ENCODE data around the gene PURA.

PURA gene

DNA sequence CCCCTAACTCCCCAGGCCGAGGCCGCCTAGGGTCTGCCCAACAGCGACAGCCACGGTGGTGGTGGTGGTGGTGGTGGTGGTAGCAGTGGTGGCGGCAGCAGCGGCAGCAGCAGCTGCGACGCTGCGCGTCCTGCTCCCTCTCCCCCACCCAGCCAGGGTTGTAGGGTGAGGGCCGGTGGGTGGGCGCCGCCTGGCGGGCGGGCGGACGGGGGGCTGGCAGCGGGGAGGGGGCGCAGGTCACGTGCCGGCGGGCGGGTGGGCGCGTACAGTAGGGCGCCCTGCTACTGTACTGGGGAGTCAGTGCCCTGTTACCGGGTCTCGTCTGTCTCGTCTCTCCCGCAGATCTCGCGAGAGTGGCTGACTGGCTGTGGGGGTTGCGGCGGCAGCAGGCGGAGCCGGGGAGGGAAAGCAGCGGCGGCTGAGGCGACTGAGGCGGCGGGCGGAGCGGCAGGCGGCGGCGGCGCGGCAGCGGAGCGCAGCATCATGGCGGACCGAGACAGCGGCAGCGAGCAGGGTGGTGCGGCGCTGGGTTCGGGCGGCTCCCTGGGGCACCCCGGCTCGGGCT lies at the start of gene PURA:
PURA (plus strand) TSS at position 411 of the 565 bp plus-strand sequence; CDS start at position 484, 73 bp downstream.
- peak; percentile 96 for DNase-seq

DNA sequence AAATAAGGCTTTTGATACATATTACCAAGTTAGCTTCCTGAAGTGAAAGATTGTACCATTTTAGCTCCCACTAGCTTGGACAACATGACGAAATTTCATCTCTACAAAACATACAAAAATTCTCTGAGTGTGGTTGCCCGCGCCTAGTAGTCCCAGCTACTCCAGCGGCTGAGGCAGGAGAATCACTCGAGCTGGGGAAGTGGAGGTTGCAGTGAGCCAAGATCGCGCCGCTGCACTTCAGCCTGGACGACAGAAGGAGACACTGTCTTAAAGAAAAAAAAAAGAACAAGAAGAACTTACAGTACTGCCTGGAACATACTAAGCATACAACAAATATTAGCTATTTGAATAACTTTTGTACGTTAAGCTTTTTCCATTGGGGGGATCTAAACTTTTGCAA lies 41.1 kb upstream of the PURA start:
- DNase-seq: no peak

- peak; percentile 53 for DNase-seq
Observed at GRCh38 chr5:140073296-140073695, 40.6 kb upstream of the PURA start.

GRCh38 chr5:140075371-140075770 lies 38.5 kb upstream of the PURA start:
- no peak for DNase-seq

GRCh38 chr5:140076142-140076541 lies 37.8 kb upstream of the PURA start:
- DNase-seq: no peak

DNA sequence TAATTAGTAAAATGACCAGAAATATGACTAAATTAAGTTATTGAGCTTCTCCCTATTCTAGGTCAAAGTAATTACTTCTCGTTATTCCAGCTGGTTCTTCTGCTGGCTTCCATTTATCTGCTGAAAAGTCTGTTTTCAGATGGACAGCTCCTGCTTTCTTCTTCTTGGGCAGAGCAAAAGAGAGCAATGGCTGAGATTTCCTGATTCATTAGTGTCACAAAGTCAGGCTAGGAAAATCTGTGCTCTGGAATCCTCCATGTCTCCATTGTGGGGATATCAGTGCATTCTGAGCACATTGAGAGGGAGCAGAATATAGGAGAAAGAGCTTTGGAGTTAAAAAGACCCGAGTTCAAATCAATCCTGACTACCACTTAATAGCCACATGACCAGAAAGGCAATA lies 37.1 kb upstream of the PURA start:
- DNase-seq: no peak

DNA sequence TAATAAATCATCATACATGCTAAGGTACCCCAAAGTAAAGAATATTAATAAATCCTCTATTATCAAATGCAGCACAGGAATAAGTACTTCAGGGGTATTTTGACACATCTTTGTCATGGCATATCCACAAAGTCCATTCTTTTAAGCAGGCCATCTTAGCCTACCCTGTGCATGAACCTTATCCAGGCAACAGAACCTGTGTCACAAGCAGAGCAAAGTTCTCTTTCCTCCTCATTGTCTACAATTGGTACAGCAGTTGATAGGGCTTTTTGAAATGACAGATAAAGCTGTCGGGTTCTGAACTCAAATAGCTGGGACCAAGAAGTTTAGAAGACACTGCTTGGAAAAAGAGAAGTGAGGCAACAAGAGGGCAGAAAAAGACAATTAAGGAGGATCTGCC lies 30.8 kb upstream of the PURA start:
- no peak for DNase-seq

GRCh38 chr5:140083650-140084049 lies 30.3 kb upstream of the PURA start:
- DNase-seq: no peak

DNA sequence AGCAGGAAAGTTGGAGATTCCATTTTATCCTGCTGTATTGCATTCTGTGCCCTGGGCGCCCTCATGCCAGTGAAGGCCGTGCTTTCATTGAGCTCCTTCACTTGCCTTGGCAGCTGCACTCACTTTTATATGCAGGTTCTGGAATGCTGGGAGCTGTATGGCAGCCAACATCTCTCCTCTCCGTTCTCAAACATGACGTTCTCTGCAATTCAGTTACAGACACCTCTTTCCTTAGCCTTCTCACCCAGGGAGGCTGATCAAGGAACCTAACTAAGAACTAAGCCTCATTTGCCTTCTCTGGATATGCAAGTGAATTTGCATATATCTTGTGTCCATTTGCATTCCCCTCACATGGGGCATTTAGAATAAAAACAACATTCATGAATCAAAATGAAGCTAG lies 29.4 kb upstream of the PURA start:
- DNase-seq: no peak

GRCh38 chr5:140090251-140090650 lies 23.7 kb upstream of the PURA start:
- DNase-seq: no peak

DNA sequence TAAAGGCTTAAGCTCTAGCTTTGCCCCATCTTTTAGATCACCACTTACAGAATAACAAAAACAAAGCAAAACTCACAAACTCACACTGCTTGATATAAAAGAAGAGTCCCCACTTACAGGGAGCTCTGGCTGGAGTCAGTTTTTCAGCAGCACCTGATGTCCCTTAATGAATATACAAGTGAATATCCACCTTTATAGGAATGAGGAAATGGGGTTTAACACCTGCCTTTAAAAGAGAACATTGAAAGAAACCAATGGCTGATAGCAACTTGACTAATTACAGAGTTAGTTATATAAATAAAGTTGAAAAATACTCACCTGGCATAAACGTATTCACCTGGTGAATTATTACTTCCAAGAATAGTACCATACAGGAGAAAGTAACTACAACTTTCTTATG lies 20.7 kb upstream of the PURA start:
- no peak for DNase-seq

GRCh38 chr5:140093866-140094265 lies 20.0 kb upstream of the PURA start:
- DNase-seq: no peak

- DNase-seq: no peak
Observed at GRCh38 chr5:140094889-140095288, 19.0 kb upstream of the PURA start.

GRCh38 chr5:140101179-140101578 lies 12.7 kb upstream of the PURA start:
- DNase-seq: no peak

GRCh38 chr5:140103154-140103553 lies 10.8 kb upstream of the PURA start:
- DNase-seq: no peak

DNA sequence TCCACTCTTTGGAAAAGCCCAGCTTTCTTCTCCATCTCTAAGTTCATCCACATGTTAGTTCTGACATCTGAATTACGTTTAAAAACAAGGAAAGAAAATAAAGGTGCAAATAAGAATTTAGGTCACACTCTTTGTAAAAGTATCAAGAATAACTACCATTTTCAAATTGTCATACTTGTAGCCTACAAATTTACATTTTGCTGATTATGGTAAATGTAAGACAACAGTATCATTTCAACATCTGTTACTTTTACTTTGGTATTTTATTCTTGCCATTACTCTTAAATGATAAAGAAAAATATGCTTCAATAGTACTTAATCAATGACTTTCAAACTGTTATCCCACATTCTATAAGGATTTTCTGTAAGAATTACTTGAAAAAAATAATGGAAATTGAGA lies 9.8 kb upstream of the PURA start:
- DNase-seq: no peak

GRCh38 chr5:140106101-140106500 lies 7.8 kb upstream of the PURA start:
- DNase-seq: peak; percentile 50

DNA sequence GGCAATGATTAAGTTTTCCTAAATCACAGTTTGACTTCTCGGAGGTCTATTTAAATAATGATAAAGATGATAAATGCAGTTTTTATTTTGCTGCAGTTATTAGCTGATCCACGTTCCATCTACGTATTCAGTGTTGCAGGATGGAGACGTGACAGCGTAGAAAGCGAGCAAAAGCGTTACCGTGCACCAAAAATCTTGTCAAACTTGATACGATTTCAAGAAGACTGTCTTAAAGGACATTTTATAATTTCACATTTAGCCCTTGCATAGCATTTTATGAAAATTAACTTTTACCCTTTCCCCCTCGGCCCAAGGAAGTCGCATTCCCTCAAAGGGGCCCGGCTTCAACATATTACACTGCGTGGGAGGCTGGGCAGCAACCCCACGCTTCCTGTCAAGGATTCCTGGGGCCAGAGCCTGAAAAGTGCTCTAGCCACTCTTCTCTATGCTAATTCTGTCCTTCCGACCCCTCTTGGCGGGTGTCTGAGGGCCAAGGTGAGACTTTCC lies 7.1 kb upstream of the PURA start:
- DNase-seq: no peak

GRCh38 chr5:140107312-140108092 lies 6.4 kb upstream of the PURA start:
- peak; percentile 93 for DNase-seq

DNA sequence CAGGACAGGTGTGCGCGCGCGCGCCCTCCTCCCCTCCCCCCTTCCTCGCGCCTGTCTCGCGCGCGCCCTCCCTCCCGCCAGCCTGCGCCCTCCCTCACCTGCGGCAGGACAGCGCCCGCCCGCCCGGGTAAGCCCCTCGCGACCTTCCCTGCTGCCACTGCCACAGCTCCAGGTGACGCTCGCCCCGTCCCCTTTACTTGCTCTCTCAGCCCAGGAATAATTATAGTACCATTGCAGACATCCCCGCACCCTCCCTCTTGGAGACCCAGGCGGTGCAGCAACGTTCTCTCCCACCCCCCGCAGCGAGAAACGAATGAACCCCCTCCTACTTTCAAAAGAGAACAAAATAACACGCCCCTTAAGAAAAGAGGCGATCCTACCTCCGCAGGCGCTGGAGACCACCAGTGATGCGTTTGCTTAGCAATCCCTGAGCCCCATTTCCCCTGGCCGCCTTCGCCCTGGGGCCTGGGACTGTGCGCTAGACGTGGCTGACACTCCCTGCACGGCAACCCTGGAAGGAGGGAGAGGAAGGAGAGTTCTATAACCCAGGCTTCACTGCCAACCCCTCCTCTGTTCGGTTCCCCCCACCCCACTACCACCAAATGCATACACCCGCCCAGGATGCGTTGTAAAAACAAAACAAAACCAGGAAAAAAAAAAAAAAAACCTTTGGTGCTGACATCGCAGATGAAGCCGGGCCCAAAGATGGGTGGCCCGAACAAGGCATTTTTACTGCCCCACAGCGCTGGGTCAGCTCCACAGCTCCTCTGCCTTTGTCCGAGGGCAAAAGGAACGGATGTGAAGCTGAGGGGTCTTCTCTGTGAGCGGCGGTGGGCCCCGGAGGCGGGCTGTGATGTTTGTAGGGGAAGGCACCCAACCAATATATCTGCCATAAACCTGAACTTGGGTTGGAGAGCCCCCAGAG lies 5.6 kb upstream of the PURA start:
- peak; percentile 11 for DNase-seq

- DNase-seq: no peak
Observed at GRCh38 chr5:140109018-140109758, 4.7 kb upstream of the PURA start.

DNA sequence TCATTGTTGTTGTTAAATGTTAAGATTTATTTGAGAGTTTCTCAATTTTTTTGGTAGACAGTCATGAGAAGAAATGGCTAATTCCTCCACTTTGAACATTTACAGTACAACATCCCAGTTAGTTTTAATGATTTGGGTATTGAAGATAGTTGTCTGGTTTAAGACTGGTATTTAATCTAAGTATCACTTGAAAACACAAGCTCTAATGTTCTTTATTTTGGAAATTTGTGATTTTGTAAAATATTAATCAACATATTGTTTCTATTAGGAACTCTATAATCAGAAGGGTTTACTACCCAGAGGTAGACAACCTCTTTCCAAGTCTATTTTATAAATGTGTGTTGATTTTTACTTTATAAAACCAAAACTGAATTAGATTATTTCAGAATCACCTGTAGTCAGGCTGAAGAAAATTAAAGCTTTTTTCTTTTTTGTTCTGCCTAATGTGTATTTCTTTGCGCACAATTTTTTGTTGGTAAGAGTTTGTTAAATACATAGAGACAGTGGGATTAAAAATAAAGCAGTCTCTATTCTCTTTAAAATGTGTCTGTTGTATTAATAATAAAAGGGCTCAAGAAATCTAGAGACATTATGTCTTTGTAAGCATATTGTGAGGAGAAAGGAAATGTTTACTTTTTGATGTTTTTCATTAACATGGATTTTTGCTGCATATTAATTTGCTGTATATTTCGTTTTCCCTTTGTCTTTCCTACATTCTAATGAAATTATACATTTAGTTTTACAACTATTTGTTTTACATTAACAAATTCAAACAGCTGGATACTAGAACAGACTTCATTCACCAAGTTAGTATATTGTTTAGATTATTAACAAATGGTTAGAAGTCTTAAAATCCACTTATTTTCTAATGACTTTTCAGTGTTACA lies 3.9 kb upstream of the PURA start:
- DNase-seq: no peak
